IMR-90 (cell line): ENCODE results near the gene OCIAD1. TPM values are rescaled to one million over a fixed set of nuclear protein-coding genes. Genes with fewer than 3 reads are reported as not detected.

Source experiments
- ATAC-seq: fragments of 200-7000 bp; cut with Tn5 transposase; 2 replicates; pipeline ENCODE4 v1.9.1; 2020; ENCODE audit warnings: low read depth, mild to moderate bottlenecking, moderate library complexity
- BruUV-seq: library from RNA; stranded (reverse); fragments of 400-500 nt; replicated peaks from 2 replicates; lab custom pipeline; 2021; lab: Mats Ljungman, UMichigan
- CTCF ChIA-PET: fragments of 300-600 bp; formaldehyde crosslinking; extraction: SDS; loops from one replicate; lab custom pipeline; 2021; ENCODE audit warnings: antibody characterized with exemption; lab: Yijun Ruan, JAX
- POLR2A ChIA-PET: fragments of 300-600 bp; sonication (Branson Sonifier 250); formaldehyde crosslinking; loops from one replicate; lab custom pipeline; 2022; ENCODE audit warnings: antibody characterized with exemption; ENCODE audit not compliant: unreplicated experiment; lab: Charles Lee
- DNase-seq: peaks from one replicate; pipeline ENCODE4 v3.0.0; 2013
- H2AFZ ChIP-seq: replicated peaks from 2 replicates; pipeline ENCODE3; 2013; ENCODE audit warnings: low read length, mild to moderate bottlenecking; ENCODE audit not compliant: poor library complexity
- H2AK5ac ChIP-seq: 2 replicates; pipeline ENCODE4 v1.6.1; 2013; ENCODE audit warnings: low read depth, low read length, inconsistent platforms
- H2AK9ac ChIP-seq: replicated peaks from 2 replicates; pipeline ENCODE3; 2013; ENCODE audit warnings: mild to moderate bottlenecking, low read depth, low read length, moderate library complexity; ENCODE audit not compliant: poor library complexity
- H2BK120ac ChIP-seq: 2 replicates; pipeline ENCODE4 v1.6.1; 2013; ENCODE audit warnings: low read depth, low read length, inconsistent platforms
- H2BK15ac ChIP-seq: 3 replicates; pipeline ENCODE4 v1.6.1; 2013; ENCODE audit warnings: low read depth, low read length, inconsistent platforms
- H2BK20ac ChIP-seq: 2 replicates; pipeline ENCODE4 v1.6.1; 2013; ENCODE audit warnings: low read depth, mild to moderate bottlenecking, inconsistent platforms, low read length, moderate library complexity
- H2BK5ac ChIP-seq: 2 replicates; pipeline ENCODE4 v1.6.1; 2013; ENCODE audit warnings: mild to moderate bottlenecking, low read depth, low read length, inconsistent platforms; ENCODE audit not compliant: poor library complexity, severe bottlenecking
- H3K14ac ChIP-seq: replicated peaks from 2 replicates; pipeline ENCODE4 v1.6.1; 2013; ENCODE audit warnings: low read depth, low read length, inconsistent platforms
- H3K18ac ChIP-seq: 2 replicates; pipeline ENCODE4 v1.6.1; 2013; ENCODE audit warnings: low read depth, low read length, control low read depth
- H3K23ac ChIP-seq: 2 replicates; pipeline ENCODE4 v1.6.1; 2013; ENCODE audit warnings: low read depth, low read length, inconsistent platforms
- H3K27ac ChIP-seq: 2 replicates; pipeline ENCODE4 v1.5.1; 2013; ENCODE audit warnings: mild to moderate bottlenecking, control low read depth, low read length; ENCODE audit not compliant: insufficient read depth
- H3K27me3 ChIP-seq: 2 replicates; pipeline ENCODE4 v1.6.1; 2013; ENCODE audit warnings: low read length; ENCODE audit not compliant: control insufficient read depth, insufficient read depth
- H3K36me3 ChIP-seq: 2 replicates; pipeline ENCODE4 v1.6.1; 2013; ENCODE audit warnings: low read length, mixed read lengths; ENCODE audit not compliant: control insufficient read depth, insufficient read depth
- H3K4ac ChIP-seq: 2 replicates; pipeline ENCODE4 v1.6.1; 2013; ENCODE audit warnings: low read depth, low read length, inconsistent platforms
- H3K4me1 ChIP-seq: 2 replicates; pipeline ENCODE4 v1.6.1; 2013; ENCODE audit warnings: low read length, mixed read lengths; ENCODE audit not compliant: control insufficient read depth, insufficient read depth
- H3K4me2 ChIP-seq: 2 replicates; pipeline ENCODE4 v1.6.1; 2013; ENCODE audit warnings: low read depth, mild to moderate bottlenecking, control low read depth, low read length, moderate library complexity
- H3K4me3 ChIP-seq: 2 replicates; pipeline ENCODE4 v1.5.1; 2013; ENCODE audit warnings: low read depth, mild to moderate bottlenecking, control low read depth, low read length, moderate library complexity; ENCODE audit not compliant: insufficient read depth
- H3K56ac ChIP-seq: 2 replicates; pipeline ENCODE4 v1.6.1; 2013; ENCODE audit warnings: low read length, inconsistent platforms; ENCODE audit not compliant: insufficient read depth; ENCODE audit errors: extremely low read depth
- H3K79me1 ChIP-seq, 2 experiments: 2 replicates each; pipeline ENCODE4 v1.6.1; 2013; ENCODE audit warnings: low read length in 2 of 2, inconsistent platforms in 1 of 2, low read depth in 1 of 2
- H3K9ac ChIP-seq: 2 replicates; pipeline ENCODE4 v1.6.1; 2013; ENCODE audit warnings: low read depth, low read length, control low read depth
- H3K9me1 ChIP-seq: 2 replicates; pipeline ENCODE4 v1.6.1; 2013; ENCODE audit warnings: low read length, inconsistent platforms; ENCODE audit not compliant: insufficient read depth
- H3K9me3 ChIP-seq: 2 replicates; pipeline ENCODE4 v1.6.1; 2013; ENCODE audit warnings: low read length; ENCODE audit not compliant: control insufficient read depth, insufficient read depth
- H4K20me1 ChIP-seq: 2 replicates; pipeline ENCODE4 v1.6.1; 2013; ENCODE audit warnings: low read length, inconsistent platforms; ENCODE audit not compliant: insufficient read depth
- H4K5ac ChIP-seq: 2 replicates; pipeline ENCODE4 v1.6.1; 2013; ENCODE audit warnings: mild to moderate bottlenecking, low read depth, low read length, control low read depth
- H4K8ac ChIP-seq, 2 experiments: 2 replicates each; pipeline ENCODE4 v1.6.1; 2013; ENCODE audit warnings: low read depth in 2 of 2, low read length in 2 of 2, control low read depth in 1 of 2, inconsistent platforms in 1 of 2
- H4K91ac ChIP-seq: 2 replicates; pipeline ENCODE4 v1.6.1; 2013; ENCODE audit warnings: low read depth, low read length, inconsistent platforms; ENCODE audit not compliant: insufficient read depth
- MAZ ChIP-seq: IDR thresholded peaks from 2 replicates; pipeline ENCODE4 v1.6.1; 2012; ENCODE audit warnings: low read depth, mild to moderate bottlenecking, low read length, improper control_type of control experiment, moderate library complexity, borderline replicate concordance
- NFE2L2 ChIP-seq: fragments of 150-350 bp; IDR thresholded peaks from 2 replicates; pipeline ENCODE4 v1.6.1; 2016; ENCODE audit warnings: low read depth, mild to moderate bottlenecking, low read length
- whole genome bisulfite sequencing, 2 experiments: methylation state at CpG; one replicate each; pipeline versions ENCODE4 v1.1.5 to v1.1.7; 2013; ENCODE audit warnings: missing lambda C conversion rate in 2 of 2; ENCODE audit not compliant: insufficient read length in 1 of 2; ENCODE audit errors: extremely low coverage in 2 of 2; 5-methylcytosine and 5-hydroxymethylcytosine counted together
- dilution Hi-C: fragments of 300-500 bp; cut with HindIII; formaldehyde crosslinking; loops from one replicate; pipeline ENCODE4 v1.14.3; 2018; ENCODE audit warnings: low sequenced_read_pairs; ENCODE audit not compliant: unreplicated experiment
- in situ Hi-C: fragments of 300-500 bp; cut with MboI; formaldehyde crosslinking; loops from 3 replicates; pipeline ENCODE4 v1.14.3; 2019; ENCODE audit warnings: low sequenced_read_pairs, inconsistent platforms, mixed read lengths
- intact Hi-C: fragments of 100-400 bp; cut with micrococcal nuclease; formaldehyde crosslinking; loops from 2 replicates; pipeline ENCODE4 v1.10.0; 2022
- polyA plus RNA-seq, 3 experiments: library from polyadenylated mRNA; depleted of rRNA; stranded (reverse); fragments of >200 nt; gene quantifications; 2 replicates each; pipeline ENCODE4 v1.2.3, GENCODE V29; 2012; ENCODE audit warnings: low replicate concordance in 1 of 3
- total RNA-seq: library from RNA; depleted of rRNA; stranded (reverse); fragments of >200 nt; gene quantifications from 2 replicates; pipeline ENCODE4 v1.2.3, GENCODE V29; 2012

OCIAD1 gene
- total and polyA plus RNA-seq, 2 of the 4 experiments (the other 2 are of a cell fraction), result 86.9 to 112 TPM

DNA sequence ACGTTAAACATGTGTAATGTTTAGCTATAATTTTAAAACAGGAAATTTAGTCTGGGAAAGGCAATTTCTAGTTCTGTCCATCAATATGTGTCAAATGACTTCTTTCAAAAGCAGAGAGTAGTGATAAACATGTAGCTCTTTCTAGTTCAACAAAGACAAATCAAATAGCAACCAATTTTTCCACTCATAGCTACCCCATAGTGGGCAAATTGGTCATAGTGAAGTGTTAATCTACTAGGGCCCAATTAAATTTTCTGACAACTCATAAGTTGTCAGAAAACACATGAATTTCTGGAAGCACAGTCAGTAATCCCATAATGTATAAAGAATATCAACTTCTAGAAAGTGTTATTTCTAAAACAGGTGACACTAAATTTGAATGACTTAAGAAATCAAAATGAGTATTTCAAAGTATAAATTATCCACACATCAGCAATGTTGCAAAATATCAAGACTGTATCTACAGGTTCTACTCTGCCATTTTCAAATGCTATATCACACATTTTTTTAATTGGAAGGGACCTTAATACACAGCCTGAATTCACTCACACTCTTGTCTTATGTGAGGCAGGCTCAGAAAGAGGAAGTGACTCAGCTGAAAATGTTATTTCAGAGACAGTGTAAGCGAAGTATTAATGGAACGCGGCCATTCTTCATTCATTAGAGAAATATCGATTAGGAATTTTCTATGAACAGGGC lies 68.0 kb downstream of the OCIAD1 start:
- no peak overlapping the region for H3K56ac ChIP-seq
- no peak overlapping the region for H3K4me3 ChIP-seq
- no peaks in the 10 kb centered on the region for H4K20me1 ChIP-seq
- no peak overlapping the region for H3K14ac ChIP-seq
- H3K27me3 ChIP-seq, result no peaks in the 10 kb centered on the region
- no peaks in the 10 kb centered on the region for H3K79me1 ChIP-seq
- ChIA-PET POLR2A (no interaction called here), CTCF (no interaction called here)
- H4K8ac ChIP-seq, result no peak overlapping the region
- no peak overlapping the region for H3K4ac ChIP-seq
- H3K9me1 ChIP-seq, result peaks cover 4% of the 10 kb centered on the region; the same call in 1 of the 2 replicates
- dilution Hi-C loops (no loop called here), intact Hi-C loops (no loop called here), in situ Hi-C loops (no loop called here)
- H3K4me2 ChIP-seq, result no peak overlapping the region
- DNase-seq, result no peak
- H4K5ac ChIP-seq, result no peak overlapping the region
- no peak overlapping the region for H2BK15ac ChIP-seq
- no peak overlapping the region for H2AFZ ChIP-seq
- H3K9me3 ChIP-seq, result no peaks in the 10 kb centered on the region
- no peaks in the 10 kb centered on the region for H3K4me1 ChIP-seq
- H3K27ac ChIP-seq, result no peak overlapping the region
- no TSS peak for BruUV-seq
- no peak overlapping the region for H2AK9ac ChIP-seq
- no peak overlapping the region for H3K23ac ChIP-seq
- H2BK20ac ChIP-seq, result no peak overlapping the region
- H3K9ac ChIP-seq, result no peak overlapping the region
- no CpG with 5 or more reads among the region's 5 CpGs for WGBS, 2 experiments
- H2BK5ac ChIP-seq, result no peak overlapping the region
- H4K91ac ChIP-seq, result no peak overlapping the region
- no peak overlapping the region for H2AK5ac ChIP-seq
- no peak overlapping the region for H2BK120ac ChIP-seq
- H3K18ac ChIP-seq, result no peak overlapping the region
- TF ChIP-seq NFE2L2 (0 out of 2 replicates have a peak, but pooled peaks have one; percentile 36), MAZ (no peak)
- no peak; the same call in 1 of the 2 replicates for ATAC-seq
- H3K36me3 ChIP-seq, result no peaks in the 10 kb centered on the region
